Measurements from ENCODE around the gene PPP2R3B.

DNA sequence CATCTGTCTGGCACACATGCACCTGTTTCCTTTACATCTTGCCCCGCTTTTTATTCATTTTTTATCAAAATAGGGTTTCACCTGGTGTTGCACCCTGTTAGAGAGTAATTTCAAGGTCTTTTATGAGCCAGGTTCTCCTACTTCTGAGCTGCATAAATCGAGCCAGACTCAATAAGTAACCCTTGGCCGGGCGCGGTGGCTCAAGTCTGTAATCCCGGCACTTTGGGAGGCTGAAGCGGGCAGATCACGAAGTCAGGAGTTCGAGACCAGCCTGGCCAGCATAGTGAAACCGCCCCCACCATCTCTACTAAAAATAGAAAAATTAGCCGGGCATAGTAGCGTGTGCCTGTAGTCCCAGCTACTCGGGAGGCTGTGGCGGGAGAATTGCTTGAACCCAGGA, 1.0 kb upstream of the PPP2R3B start:
- TF ChIP-seq SUZ12 (IDR thresholded peaks at IDR 0.05) (no peak), ELF4 (IDR thresholded peaks at IDR 0.05) (no peak), NFRKB (IDR thresholded peaks at IDR 0.05) (no peak), TARDBP (IDR thresholded peaks at IDR 0.05) (no peak), SP1 (IDR thresholded peaks at IDR 0.05) (no peak), FOXM1 (IDR thresholded peaks at IDR 0.05; ENCODE audit: borderline replicate concordance) (no peak)
